WTC11 (cell line): Measurements from ENCODE around the gene OAF. TPM values are rescaled to one million over a fixed set of nuclear protein-coding genes. Genes with fewer than 3 reads are reported as not detected.

Experiments used
- ATAC-seq: fragments of 200-7000 bp; cut with Tn5 transposase; 2 replicates; pipeline ENCODE4 v1.10.0; 2021; ENCODE audit warnings: mild to moderate bottlenecking, moderate library complexity
- CTCF ChIA-PET: fragments of 300-600 bp; sonication (Branson Sonifier 250); formaldehyde crosslinking; loops from one replicate; lab custom pipeline; 2021; ENCODE audit warnings: antibody characterized with exemption; lab: Charles Lee
- POLR2A ChIA-PET: fragments of 350-600 bp; sonication (Branson Sonifier 250); formaldehyde crosslinking; loops from one replicate; lab custom pipeline; 2021; ENCODE audit warnings: antibody characterized with exemption; lab: Charles Lee
- DNase-seq: peaks from one replicate; pipeline ENCODE4 v3.0.0; 2021; ENCODE audit warnings: low spot score
- H3K27ac Mint-ChIP-seq: 2 replicates; pipeline ENCODE4 v1.8.0; 2021; ENCODE audit warnings: mixed read lengths
- H3K27me3 Mint-ChIP-seq: 2 replicates; pipeline ENCODE4 v1.8.0; 2021; ENCODE audit warnings: low read depth, mild to moderate bottlenecking, moderate library complexity, mixed read lengths
- H3K36me3 Mint-ChIP-seq: 2 replicates; pipeline ENCODE4 v1.8.0; 2021; ENCODE audit warnings: mixed read lengths
- H3K4me1 Mint-ChIP-seq: 2 replicates; pipeline ENCODE4 v1.8.0; 2022; ENCODE audit warnings: mixed read lengths
- H3K4me3 Mint-ChIP-seq: 2 replicates; pipeline ENCODE4 v1.8.0; 2021; ENCODE audit warnings: mild to moderate bottlenecking, moderate library complexity, mixed read lengths
- H3K9me3 Mint-ChIP-seq: 2 replicates; pipeline ENCODE4 v1.8.0; 2021; ENCODE audit warnings: mixed read lengths
- E2F1 ChIP-seq: sonication (generic); formaldehyde crosslinking; IDR thresholded peaks from 2 replicates; pipeline ENCODE4 v1.8.0; 2022; ENCODE audit warnings: mild to moderate bottlenecking, missing genetic modification reagents
- EMX1 ChIP-seq: fragments of 250-450 bp; sonication (Bioruptor Pico); IDR thresholded peaks from 2 replicates; pipeline ENCODE4 v1.8.0; 2021; ENCODE audit warnings: mild to moderate bottlenecking
- HMGA2 ChIP-seq: fragments of 250-450 bp; sonication (Bioruptor Pico); IDR thresholded peaks from 2 replicates; pipeline ENCODE4 v1.4.0; 2021; ENCODE audit warnings: mild to moderate bottlenecking, moderate library complexity
- IRF1 ChIP-seq: sonication (generic); formaldehyde crosslinking; IDR thresholded peaks from 2 replicates; pipeline ENCODE4 v1.8.0; 2023; ENCODE audit warnings: missing genetic modification reagents
- MYBL2 ChIP-seq: sonication (generic); formaldehyde crosslinking; IDR thresholded peaks from 2 replicates; pipeline ENCODE4 v1.8.1; 2023; ENCODE audit warnings: mild to moderate bottlenecking, moderate library complexity, missing genetic modification reagents
- NR3C1 ChIP-seq: sonication (generic); formaldehyde crosslinking; conservative IDR thresholded peaks from 2 replicates; pipeline ENCODE4 v1.8.1; 2023; ENCODE audit warnings: low read depth, mild to moderate bottlenecking, missing genetic modification reagents
- STAT6 ChIP-seq: sonication (generic); formaldehyde crosslinking; conservative IDR thresholded peaks from 2 replicates; pipeline ENCODE4 v1.8.1; 2023; ENCODE audit warnings: mild to moderate bottlenecking, low read depth, missing genetic modification reagents, moderate library complexity
- ZNF121 ChIP-seq: sonication (generic); formaldehyde crosslinking; IDR thresholded peaks from 2 replicates; pipeline ENCODE4 v1.8.0; 2023; ENCODE audit warnings: missing genetic modification reagents
- ZNF317 ChIP-seq: sonication (generic); formaldehyde crosslinking; IDR thresholded peaks from 2 replicates; pipeline ENCODE4 v1.8.1; 2023; ENCODE audit warnings: low read depth, mild to moderate bottlenecking, moderate library complexity, missing genetic modification reagents, borderline replicate concordance
- ZNF671 ChIP-seq: fragments of 250-450 bp; sonication (Bioruptor Pico); IDR thresholded peaks from 2 replicates; pipeline ENCODE4 v1.8.0; 2021; ENCODE audit warnings: mild to moderate bottlenecking
- ZSCAN18 ChIP-seq: fragments of 250-450 bp; sonication (Bioruptor Pico); IDR thresholded peaks from 2 replicates; pipeline ENCODE4 v2.1.2; 2022; ENCODE audit warnings: mild to moderate bottlenecking, moderate library complexity
- total RNA-seq: library from RNA; stranded (reverse); gene quantifications from 3 replicates; pipeline ENCODE4 v1.2.3, GENCODE V29; 2021
- TF ChIP-seq, protein P1 (sequence below): sonication (generic); formaldehyde crosslinking; IDR thresholded peaks from 2 replicates; pipeline ENCODE4 v1.8.0; 2023; ENCODE audit warnings: missing genetic modification reagents, mild to moderate bottlenecking, borderline replicate concordance
- TF ChIP-seq, protein P2 (sequence below): sonication (generic); formaldehyde crosslinking; IDR thresholded peaks from 2 replicates; pipeline ENCODE4 v1.8.1; 2023; ENCODE audit warnings: mild to moderate bottlenecking, moderate library complexity, missing genetic modification reagents
- TF ChIP-seq, protein P3 (sequence below): sonication (generic); formaldehyde crosslinking; IDR thresholded peaks from 2 replicates; pipeline ENCODE4 v1.8.1; 2022; ENCODE audit warnings: low read depth, mild to moderate bottlenecking, moderate library complexity, missing genetic modification reagents, borderline replicate concordance
- TF ChIP-seq, protein P4 (sequence below): sonication (generic); formaldehyde crosslinking; IDR thresholded peaks from 2 replicates; pipeline ENCODE4 v1.8.1; 2022; ENCODE audit warnings: missing genetic modification reagents, borderline replicate concordance
- TF ChIP-seq, protein P5 (sequence below): sonication (generic); formaldehyde crosslinking; IDR thresholded peaks from 2 replicates; pipeline ENCODE4 v1.8.1; 2022; ENCODE audit warnings: mild to moderate bottlenecking, moderate library complexity, missing genetic modification reagents
- TF ChIP-seq, protein P6 (sequence below): sonication (generic); formaldehyde crosslinking; IDR thresholded peaks from 2 replicates; pipeline ENCODE4 v1.8.1; 2022; ENCODE audit warnings: mild to moderate bottlenecking, missing genetic modification reagents, moderate library complexity, borderline replicate concordance

The OAF gene
- total RNA-seq, 1 experiment from 2014 or later: 5.6 TPM

DNA sequence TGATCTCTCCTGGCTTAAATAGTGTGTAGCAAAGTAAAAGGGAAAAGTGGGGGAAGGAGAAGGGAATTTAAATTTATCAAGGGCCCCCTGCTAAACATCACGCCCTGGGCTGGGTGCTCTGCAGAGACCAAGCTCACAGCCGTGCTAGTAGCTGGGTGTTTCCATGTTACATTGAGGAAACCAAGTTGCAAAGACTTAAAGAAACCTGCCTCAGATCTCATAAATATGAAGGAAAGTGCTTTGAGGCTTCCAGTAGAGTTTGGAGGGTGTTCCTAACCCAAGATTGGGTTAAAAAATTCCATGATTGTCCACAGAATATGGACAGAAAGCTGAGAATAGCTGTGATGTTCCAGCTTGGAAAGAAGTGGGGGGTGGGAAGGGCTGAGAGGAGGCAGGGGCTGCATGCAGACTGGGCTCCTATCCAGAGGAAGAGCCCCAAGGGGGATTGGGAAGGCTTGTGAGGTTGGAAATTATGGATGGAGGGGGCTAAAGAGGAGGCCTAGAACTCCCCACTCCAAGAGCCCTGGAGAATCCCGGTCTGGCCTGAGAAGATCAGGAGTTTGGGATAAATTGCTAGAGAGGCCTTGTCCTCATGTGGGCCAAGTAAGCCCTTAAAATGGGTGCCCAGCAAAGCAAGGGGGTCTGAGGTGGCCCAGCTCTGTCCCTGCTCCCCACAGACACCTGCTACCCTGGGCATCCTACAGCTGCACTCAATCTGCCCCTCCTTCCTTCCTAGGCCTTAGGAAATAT, 25.0 kb upstream of the OAF start (continued):
- TF ChIP-seq, protein P1, sequence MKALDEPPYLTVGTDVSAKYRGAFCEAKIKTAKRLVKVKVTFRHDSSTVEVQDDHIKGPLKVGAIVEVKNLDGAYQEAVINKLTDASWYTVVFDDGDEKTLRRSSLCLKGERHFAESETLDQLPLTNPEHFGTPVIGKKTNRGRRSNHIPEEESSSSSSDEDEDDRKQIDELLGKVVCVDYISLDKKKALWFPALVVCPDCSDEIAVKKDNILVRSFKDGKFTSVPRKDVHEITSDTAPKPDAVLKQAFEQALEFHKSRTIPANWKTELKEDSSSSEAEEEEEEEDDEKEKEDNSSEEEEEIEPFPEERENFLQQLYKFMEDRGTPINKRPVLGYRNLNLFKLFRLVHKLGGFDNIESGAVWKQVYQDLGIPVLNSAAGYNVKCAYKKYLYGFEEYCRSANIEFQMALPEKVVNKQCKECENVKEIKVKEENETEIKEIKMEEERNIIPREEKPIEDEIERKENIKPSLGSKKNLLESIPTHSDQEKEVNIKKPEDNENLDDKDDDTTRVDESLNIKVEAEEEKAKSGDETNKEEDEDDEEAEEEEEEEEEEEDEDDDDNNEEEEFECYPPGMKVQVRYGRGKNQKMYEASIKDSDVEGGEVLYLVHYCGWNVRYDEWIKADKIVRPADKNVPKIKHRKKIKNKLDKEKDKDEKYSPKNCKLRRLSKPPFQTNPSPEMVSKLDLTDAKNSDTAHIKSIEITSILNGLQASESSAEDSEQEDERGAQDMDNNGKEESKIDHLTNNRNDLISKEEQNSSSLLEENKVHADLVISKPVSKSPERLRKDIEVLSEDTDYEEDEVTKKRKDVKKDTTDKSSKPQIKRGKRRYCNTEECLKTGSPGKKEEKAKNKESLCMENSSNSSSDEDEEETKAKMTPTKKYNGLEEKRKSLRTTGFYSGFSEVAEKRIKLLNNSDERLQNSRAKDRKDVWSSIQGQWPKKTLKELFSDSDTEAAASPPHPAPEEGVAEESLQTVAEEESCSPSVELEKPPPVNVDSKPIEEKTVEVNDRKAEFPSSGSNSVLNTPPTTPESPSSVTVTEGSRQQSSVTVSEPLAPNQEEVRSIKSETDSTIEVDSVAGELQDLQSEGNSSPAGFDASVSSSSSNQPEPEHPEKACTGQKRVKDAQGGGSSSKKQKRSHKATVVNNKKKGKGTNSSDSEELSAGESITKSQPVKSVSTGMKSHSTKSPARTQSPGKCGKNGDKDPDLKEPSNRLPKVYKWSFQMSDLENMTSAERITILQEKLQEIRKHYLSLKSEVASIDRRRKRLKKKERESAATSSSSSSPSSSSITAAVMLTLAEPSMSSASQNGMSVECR (CRISPR knock-in tag): no peak
- TF ChIP-seq E2F1 (CRISPR knock-in tag): no peak
- TF ChIP-seq, protein P2, sequence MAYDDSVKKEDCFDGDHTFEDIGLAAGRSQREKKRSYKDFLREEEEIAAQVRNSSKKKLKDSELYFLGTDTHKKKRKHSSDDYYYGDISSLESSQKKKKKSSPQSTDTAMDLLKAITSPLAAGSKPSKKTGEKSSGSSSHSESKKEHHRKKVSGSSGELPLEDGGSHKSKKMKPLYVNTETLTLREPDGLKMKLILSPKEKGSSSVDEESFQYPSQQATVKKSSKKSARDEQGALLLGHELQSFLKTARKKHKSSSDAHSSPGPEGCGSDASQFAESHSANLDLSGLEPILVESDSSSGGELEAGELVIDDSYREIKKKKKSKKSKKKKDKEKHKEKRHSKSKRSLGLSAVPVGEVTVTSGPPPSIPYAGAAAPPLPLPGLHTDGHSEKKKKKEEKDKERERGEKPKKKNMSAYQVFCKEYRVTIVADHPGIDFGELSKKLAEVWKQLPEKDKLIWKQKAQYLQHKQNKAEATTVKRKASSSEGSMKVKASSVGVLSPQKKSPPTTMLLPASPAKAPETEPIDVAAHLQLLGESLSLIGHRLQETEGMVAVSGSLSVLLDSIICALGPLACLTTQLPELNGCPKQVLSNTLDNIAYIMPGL (CRISPR knock-in tag): no peak
- TF ChIP-seq EMX1 (CRISPR knock-in tag): no peak
- no peak for TF ChIP-seq MYBL2 (CRISPR knock-in tag)
- TF ChIP-seq NR3C1 (CRISPR knock-in tag): no peak
- TF ChIP-seq, protein P3, sequence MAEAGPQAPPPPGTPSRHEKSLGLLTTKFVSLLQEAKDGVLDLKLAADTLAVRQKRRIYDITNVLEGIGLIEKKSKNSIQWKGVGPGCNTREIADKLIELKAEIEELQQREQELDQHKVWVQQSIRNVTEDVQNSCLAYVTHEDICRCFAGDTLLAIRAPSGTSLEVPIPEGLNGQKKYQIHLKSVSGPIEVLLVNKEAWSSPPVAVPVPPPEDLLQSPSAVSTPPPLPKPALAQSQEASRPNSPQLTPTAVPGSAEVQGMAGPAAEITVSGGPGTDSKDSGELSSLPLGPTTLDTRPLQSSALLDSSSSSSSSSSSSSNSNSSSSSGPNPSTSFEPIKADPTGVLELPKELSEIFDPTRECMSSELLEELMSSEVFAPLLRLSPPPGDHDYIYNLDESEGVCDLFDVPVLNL (CRISPR knock-in tag): no peak
- TF ChIP-seq ZNF671 (CRISPR knock-in tag): no peak
- no peak for TF ChIP-seq STAT6 (CRISPR knock-in tag)
- no peak for TF ChIP-seq ZNF121 (CRISPR knock-in tag)
- no peak for TF ChIP-seq ZSCAN18
- TF ChIP-seq ZNF317 (CRISPR knock-in tag): no peak

GRCh38 chr11:120186456-120186773, 24.4 kb upstream of the OAF start:
- Mint-ChIP-seq H3K36me3 (no peaks in the 10 kb centered on the region), H3K27me3 (peaks cover 58% of the 10 kb centered on the region), H3K9me3 (peaks cover 8% of the 10 kb centered on the region; the same call in 1 of the 2 replicates), H3K4me1 (peaks cover 22% of the 10 kb centered on the region), H3K27ac (no peak overlapping the region), H3K4me3 (no peak overlapping the region)
- DNase-seq (no peak), ATAC-seq (no peak)
- ChIA-PET CTCF (interaction anchor here (1.3 to 1.7 kb wide), 3 partner anchors 26 to 117 kb away, joined by 3 to 6 read pairs (median 4); no protein-coding TSS in a partner anchor), POLR2A (no interaction called here)
- TF ChIP-seq, protein P4, sequence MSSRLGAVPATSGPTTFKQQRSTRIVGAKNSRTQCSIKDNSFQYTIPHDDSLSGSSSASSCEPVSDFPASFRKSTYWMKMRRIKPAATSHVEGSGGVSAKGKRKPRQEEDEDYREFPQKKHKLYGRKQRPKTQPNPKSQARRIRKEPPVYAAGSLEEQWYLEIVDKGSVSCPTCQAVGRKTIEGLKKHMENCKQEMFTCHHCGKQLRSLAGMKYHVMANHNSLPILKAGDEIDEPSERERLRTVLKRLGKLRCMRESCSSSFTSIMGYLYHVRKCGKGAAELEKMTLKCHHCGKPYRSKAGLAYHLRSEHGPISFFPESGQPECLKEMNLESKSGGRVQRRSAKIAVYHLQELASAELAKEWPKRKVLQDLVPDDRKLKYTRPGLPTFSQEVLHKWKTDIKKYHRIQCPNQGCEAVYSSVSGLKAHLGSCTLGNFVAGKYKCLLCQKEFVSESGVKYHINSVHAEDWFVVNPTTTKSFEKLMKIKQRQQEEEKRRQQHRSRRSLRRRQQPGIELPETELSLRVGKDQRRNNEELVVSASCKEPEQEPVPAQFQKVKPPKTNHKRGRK: no peak
- TF ChIP-seq, protein P5, sequence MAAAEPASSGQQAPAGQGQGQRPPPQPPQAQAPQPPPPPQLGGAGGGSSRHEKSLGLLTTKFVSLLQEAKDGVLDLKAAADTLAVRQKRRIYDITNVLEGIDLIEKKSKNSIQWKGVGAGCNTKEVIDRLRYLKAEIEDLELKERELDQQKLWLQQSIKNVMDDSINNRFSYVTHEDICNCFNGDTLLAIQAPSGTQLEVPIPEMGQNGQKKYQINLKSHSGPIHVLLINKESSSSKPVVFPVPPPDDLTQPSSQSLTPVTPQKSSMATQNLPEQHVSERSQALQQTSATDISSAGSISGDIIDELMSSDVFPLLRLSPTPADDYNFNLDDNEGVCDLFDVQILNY (CRISPR knock-in tag): no peak
- TF ChIP-seq HMGA2 (no peak), MYBL2 (CRISPR knock-in tag) (no peak), IRF1 (CRISPR knock-in tag) (no peak)
- TF ChIP-seq, protein P6, sequence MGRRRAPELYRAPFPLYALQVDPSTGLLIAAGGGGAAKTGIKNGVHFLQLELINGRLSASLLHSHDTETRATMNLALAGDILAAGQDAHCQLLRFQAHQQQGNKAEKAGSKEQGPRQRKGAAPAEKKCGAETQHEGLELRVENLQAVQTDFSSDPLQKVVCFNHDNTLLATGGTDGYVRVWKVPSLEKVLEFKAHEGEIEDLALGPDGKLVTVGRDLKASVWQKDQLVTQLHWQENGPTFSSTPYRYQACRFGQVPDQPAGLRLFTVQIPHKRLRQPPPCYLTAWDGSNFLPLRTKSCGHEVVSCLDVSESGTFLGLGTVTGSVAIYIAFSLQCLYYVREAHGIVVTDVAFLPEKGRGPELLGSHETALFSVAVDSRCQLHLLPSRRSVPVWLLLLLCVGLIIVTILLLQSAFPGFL (CRISPR knock-in tag): no peak
